HCT116 (cell line): ENCODE results near the gene KRT79. TPM values are rescaled to one million over a fixed set of nuclear protein-coding genes. Genes with fewer than 3 reads are reported as not detected.

ENCODE experiments used
- ATAC-seq: fragments of 200-7000 bp; cut with Tn5 transposase; 2 replicates; pipeline ENCODE4 v1.9.1; 2020; ENCODE audit warnings: mild to moderate bottlenecking, moderate library complexity
- BruUV-seq: library from RNA; stranded (reverse); fragments of 400-500 nt; replicated peaks from 2 replicates; lab custom pipeline; 2021; lab: Mats Ljungman, UMichigan
- CTCF ChIA-PET: fragments of 300-600 bp; sonication (Branson Sonifier 250); formaldehyde crosslinking; loops from one replicate; lab custom pipeline; 2021; ENCODE audit warnings: antibody characterized with exemption; lab: Charles Lee
- POLR2A ChIA-PET: fragments of 300-600, 350-600 bp; sonication (Branson Sonifier 250); formaldehyde crosslinking; loops from one replicate; lab custom pipeline; 2021; ENCODE audit warnings: antibody characterized with exemption; lab: Charles Lee
- RAD21 ChIA-PET, 2 experiments: fragments of 300-600 bp; sonication (Branson Sonifier 250); formaldehyde crosslinking; loops; one replicate each; lab custom pipeline; 2023; ENCODE audit warnings: low total read pairs in 2 of 2; ENCODE audit not compliant: uncharacterized antibody in 2 of 2, unreplicated experiment in 2 of 2, low non-redundant PET in 1 of 2; lab: Charles Lee
- DNase-seq: peaks from one replicate; pipeline ENCODE4 v3.0.0-alpha.2; 2010; ENCODE audit warnings: low read depth, low spot score
- H2AFZ ChIP-seq: fragments of 200-600 bp; shearing (Covaris generic), sonication (generic); 2 replicates; pipeline ENCODE4 v1.6.1; 2017; ENCODE audit warnings: low read depth, mixed run types, mixed read lengths, antibody characterized with exemption, low read length; ENCODE audit not compliant: poor library complexity, severe bottlenecking
- H3K27ac ChIP-seq: 2 replicates; pipeline ENCODE4 v1.5.1; 2012; ENCODE audit warnings: low read depth, low read length
- H3K27me3 ChIP-seq: fragments of 200-600 bp; sonication (generic); 2 replicates; pipeline ENCODE4 v1.6.1; 2016; ENCODE audit warnings: mixed run types, low read length, mixed read lengths; ENCODE audit not compliant: insufficient read depth
- H3K36me3 ChIP-seq, 2 experiments: fragments of 200-500 bp in 1 of 2; fragments of 200-600 bp in 1 of 2; sonication (Bioruptor generic) in 1 of 2; sonication (generic) in 1 of 2; 2 replicates each; pipeline versions ENCODE4 v1.5.1 to v1.6.1; 2014 to 2016; ENCODE audit warnings: low read length in 2 of 2, inconsistent platforms in 1 of 2, mixed read lengths in 1 of 2, mixed run types in 1 of 2; ENCODE audit not compliant: insufficient read depth in 2 of 2, control insufficient read depth in 1 of 2
- H3K4me1 ChIP-seq, 2 experiments: fragments of 200-600 bp in 1 of 2; sonication (generic) in 1 of 2; 2 replicates each; pipeline versions ENCODE4 v1.5.1 to v1.6.1; 2012 to 2017; ENCODE audit warnings: low read length in 2 of 2, inconsistent platforms in 1 of 2, mild to moderate bottlenecking in 1 of 2, mixed read lengths in 1 of 2, mixed run types in 1 of 2, moderate library complexity in 1 of 2; ENCODE audit not compliant: insufficient read depth in 2 of 2, control insufficient read depth in 1 of 2
- H3K4me2 ChIP-seq: fragments of 200-600 bp; sonication (generic); 2 replicates; pipeline ENCODE4 v1.6.1; 2017; ENCODE audit warnings: mixed run types, low read length, mixed read lengths
- H3K4me3 ChIP-seq, 2 experiments: fragments of 200-600 bp in 1 of 2; sonication (generic) in 1 of 2; replicated peaks in 1 of 2; 2 replicates each; pipeline ENCODE4 v1.5.1; 2011 to 2016; ENCODE audit warnings: low read length in 2 of 2, control low read depth in 1 of 2, low read depth in 1 of 2, mild to moderate bottlenecking in 1 of 2, mixed read lengths in 1 of 2, mixed run types in 1 of 2
- H3K79me2 ChIP-seq: fragments of 200-600 bp; sonication (generic); 2 replicates; pipeline ENCODE4 v1.6.1; 2017; ENCODE audit warnings: mild to moderate bottlenecking, mixed run types, low read length, moderate library complexity, mixed read lengths; ENCODE audit not compliant: insufficient read depth
- H3K9ac ChIP-seq: fragments of 200-600 bp; sonication (generic); 2 replicates; pipeline ENCODE4 v1.6.1; 2016; ENCODE audit warnings: low read length, mixed read lengths
- H3K9me2 ChIP-seq: fragments of 200-600 bp; sonication (generic), shearing (Covaris generic); 2 replicates; pipeline ENCODE4 v1.6.1; 2017; ENCODE audit warnings: mixed run types, mild to moderate bottlenecking, moderate library complexity; ENCODE audit not compliant: insufficient read depth
- H3K9me3 ChIP-seq, 2 experiments: fragments of 200-500 bp in 1 of 2; fragments of 200-600 bp in 1 of 2; sonication (Bioruptor generic) in 1 of 2; sonication (generic) in 1 of 2; 2 replicates each; pipeline ENCODE4 v1.6.1; 2014 to 2017; ENCODE audit warnings: low read length in 2 of 2, mixed read lengths in 2 of 2, inconsistent platforms in 1 of 2, low read depth in 1 of 2, mild to moderate bottlenecking in 1 of 2, mixed run types in 1 of 2, moderate library complexity in 1 of 2; ENCODE audit not compliant: control insufficient read depth in 1 of 2, insufficient read depth in 1 of 2
- H4K20me1 ChIP-seq: fragments of 200-600 bp; sonication (generic), shearing (Covaris generic); 2 replicates; pipeline ENCODE4 v1.6.1; 2017; ENCODE audit warnings: mixed run types, mild to moderate bottlenecking, moderate library complexity; ENCODE audit not compliant: insufficient read depth
- ATF3 ChIP-seq: IDR thresholded peaks from 2 replicates; pipeline ENCODE4 v1.6.1; 2012
- CBX3 ChIP-seq: IDR thresholded peaks from 2 replicates; pipeline ENCODE4 v1.6.1; 2012; ENCODE audit warnings: low read depth
- CTCF ChIP-seq, 3 experiments: fragments of 200-600 bp in 1 of 3; sonication (generic) in 1 of 3; IDR thresholded peaks in 2 of 3; conservative IDR thresholded peaks in 1 of 3; 2 replicates each; pipeline ENCODE4 v1.5.1; 2012 to 2017; ENCODE audit warnings: low read depth in 2 of 3, low read length in 2 of 3, antibody characterized with exemption in 1 of 3, borderline replicate concordance in 1 of 3, control low read depth in 1 of 3, mild to moderate bottlenecking in 1 of 3, mixed read lengths in 1 of 3, mixed run types in 1 of 3, moderate library complexity in 1 of 3; ENCODE audit not compliant: insufficient read depth in 1 of 3
- MAX ChIP-seq: IDR thresholded peaks from 2 replicates; pipeline ENCODE4 v1.6.1; 2012
- POLR2A ChIP-seq: IDR thresholded peaks from 2 replicates; pipeline ENCODE4 v1.7.0; 2011; ENCODE audit warnings: borderline replicate concordance; ENCODE audit not compliant: insufficient read depth, insufficient read length; ENCODE audit errors: extremely low read depth
- REST ChIP-seq: IDR thresholded peaks from 2 replicates; pipeline ENCODE4 v1.6.1; 2012; ENCODE audit warnings: low read depth
- SIN3A ChIP-seq: IDR thresholded peaks from 2 replicates; pipeline ENCODE4 v1.6.1; 2012; ENCODE audit warnings: low read depth
- SP1 ChIP-seq: IDR thresholded peaks from 2 replicates; pipeline ENCODE4 v1.6.1; 2012; ENCODE audit warnings: low read depth
- YY1 ChIP-seq: IDR thresholded peaks from 2 replicates; pipeline ENCODE4 v1.6.1; 2011; ENCODE audit warnings: low read length, low read depth, moderate library complexity, mild to moderate bottlenecking; ENCODE audit not compliant: insufficient replicate concordance; ENCODE audit errors: extremely low read depth
- ZBTB33 ChIP-seq: IDR thresholded peaks from 2 replicates; pipeline ENCODE4 v1.6.1; 2011; ENCODE audit warnings: mild to moderate bottlenecking, low read length, moderate library complexity; ENCODE audit not compliant: insufficient replicate concordance; ENCODE audit errors: extremely low read depth
- ZFX ChIP-seq: fragments of 450-650 bp; IDR thresholded peaks from 2 replicates; pipeline ENCODE4 v1.6.1; 2017
- intact Hi-C: fragments of 100-400 bp; cut with micrococcal nuclease; formaldehyde crosslinking; loops from 2 replicates; pipeline ENCODE4 v1.10.0; 2022
- total RNA-seq: library from RNA; stranded (reverse); gene quantifications from one replicate; pipeline ENCODE4 v1.2.1, GENCODE V29; 2021; ENCODE audit not compliant: unreplicated experiment

The KRT79 gene
- total RNA-seq, 1 experiment from 2014 or later, result not detected

GRCh38 chr12:52821071-52821730, 12.9 kb downstream of the KRT79 start:
- peaks cover 0 to 9% of the 10 kb centered on the region in 2 experiments; a peak in 2 of 4 replicates for H3K4me1 ChIP-seq
- TF ChIP-seq SIN3A (no peak), MAX (no peak), ZBTB33 (no peak), REST (no peak), YY1 (no peak), CBX3 (no peak), CTCF (IDR thresholded peaks at IDR 0.05 in 2 of 3, conservative IDR thresholded peaks at IDR 0.05 in 1 of 3; ENCODE audit: borderline replicate concordance in 1 of 3, insufficient read depth in 1 of 3, low read depth in 2 of 3, low read length in 2 of 3) (no peak), ZFX (no peak), POLR2A (no peak), ATF3 (no peak), SP1 (no peak)
- H2AFZ ChIP-seq, result no peak overlapping the region
- H3K27me3 ChIP-seq, result 0 out of 2 replicates have a peak, but pooled peaks cover 2% of the 10 kb centered on the region
- no peak overlapping the region for H3K4me3 ChIP-seq
- no peak overlapping the region for H3K4me2 ChIP-seq
- POLR2A ChIA-PET, result no interaction called here
- no peak for DNase-seq
- no peaks in the 10 kb centered on the region for H3K9me3 ChIP-seq
- CTCF ChIA-PET, result no interaction called here
- RAD21 ChIA-PET, result no interaction called here
- no peaks in the 10 kb centered on the region for H3K36me3 ChIP-seq
- H4K20me1 ChIP-seq, result no peaks in the 10 kb centered on the region
- BruUV-seq, result no TSS peak
- no peaks in the 10 kb centered on the region for H3K9me2 ChIP-seq
- H3K79me2 ChIP-seq, result no peaks in the 10 kb centered on the region
- H3K9ac ChIP-seq, result no peak overlapping the region
- no peak overlapping the region for H3K27ac ChIP-seq
- no peak for ATAC-seq
- intact Hi-C loops, result no loop called here
